Lower leg skin (tissue), 4 donors: ENCODE measurements around the gene LCLAT1. TPM values are rescaled to one million over a fixed set of nuclear protein-coding genes. Genes with fewer than 3 reads are reported as not detected.

ENCODE experiments used
- DNase-seq, 2 donors: peaks; one replicate each; pipeline ENCODE4 v3.0.0-alpha.2; 2019; ENCODE audit warnings: low spot score in 2 of 2
- H3K4me3 ChIP-seq: fragments of 200-600 bp; sonication (generic); 2 replicates; pipeline ENCODE4 v1.5.1; 2017; ENCODE audit warnings: mild to moderate bottlenecking, low read depth; ENCODE audit not compliant: poor library complexity, severe bottlenecking
- POLR2A ChIP-seq, 2 donors: fragments of 450-650 bp; IDR thresholded peaks; one replicate each; pipeline ENCODE4 v1.6.1; 2016 to 2017; ENCODE audit warnings: antibody characterized with exemption in 2 of 2, mild to moderate bottlenecking in 1 of 2, moderate library complexity in 1 of 2
- WGBS, 2 donors: methylation state at CpG; one replicate each; pipeline ENCODE4 v1.1.5; 2018; 5-methylcytosine and 5-hydroxymethylcytosine counted together
- intact Hi-C: fragments of 100-400 bp; cut with DNase I; formaldehyde crosslinking; loops from one replicate; pipeline ENCODE4 v1.15.0; 2023; ENCODE audit warnings: low total_unique reads
- total RNA-seq, 4 donors: library from RNA; depleted of rRNA; stranded (reverse); fragments of >200 nt; gene quantifications; one replicate each; pipeline ENCODE4 v1.1.0, GENCODE V29; 2016
- TF ChIP-seq, protein P1 (sequence below), 3 donors: fragments of 450-650 bp; IDR thresholded peaks; one replicate each; pipeline ENCODE4 v1.5.1; 2016; ENCODE audit warnings: antibody characterized with exemption in 3 of 3, mild to moderate bottlenecking in 3 of 3, moderate library complexity in 2 of 3

The LCLAT1 gene
- total RNA-seq, 4 donors from 2014 or later = 5.2 to 19.1 (median 12.0) TPM

DNA sequence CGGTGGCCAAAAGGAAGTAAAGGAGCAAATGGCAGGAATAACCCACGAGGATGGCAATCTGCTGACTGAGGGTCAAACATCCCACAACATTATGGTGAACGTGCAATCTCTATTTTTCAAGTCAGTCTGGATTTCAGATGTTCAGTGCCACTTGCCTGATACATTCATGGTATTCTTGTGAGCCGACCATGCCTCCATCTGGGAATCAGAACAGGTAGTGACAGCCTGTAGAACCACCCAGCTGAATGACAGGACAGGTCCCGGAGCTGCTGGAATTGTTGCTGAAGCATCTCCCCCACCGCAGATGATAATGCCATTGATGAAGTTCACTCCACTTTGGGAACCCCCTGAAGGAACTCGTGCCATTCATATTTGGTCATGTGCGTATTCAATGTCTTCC, 237.0 kb downstream of the LCLAT1 start:
- intact Hi-C loops = no loop called here
- no peak for DNase-seq
- H3K4me3 ChIP-seq = no peak overlapping the region
- TF ChIP-seq, protein P1, sequence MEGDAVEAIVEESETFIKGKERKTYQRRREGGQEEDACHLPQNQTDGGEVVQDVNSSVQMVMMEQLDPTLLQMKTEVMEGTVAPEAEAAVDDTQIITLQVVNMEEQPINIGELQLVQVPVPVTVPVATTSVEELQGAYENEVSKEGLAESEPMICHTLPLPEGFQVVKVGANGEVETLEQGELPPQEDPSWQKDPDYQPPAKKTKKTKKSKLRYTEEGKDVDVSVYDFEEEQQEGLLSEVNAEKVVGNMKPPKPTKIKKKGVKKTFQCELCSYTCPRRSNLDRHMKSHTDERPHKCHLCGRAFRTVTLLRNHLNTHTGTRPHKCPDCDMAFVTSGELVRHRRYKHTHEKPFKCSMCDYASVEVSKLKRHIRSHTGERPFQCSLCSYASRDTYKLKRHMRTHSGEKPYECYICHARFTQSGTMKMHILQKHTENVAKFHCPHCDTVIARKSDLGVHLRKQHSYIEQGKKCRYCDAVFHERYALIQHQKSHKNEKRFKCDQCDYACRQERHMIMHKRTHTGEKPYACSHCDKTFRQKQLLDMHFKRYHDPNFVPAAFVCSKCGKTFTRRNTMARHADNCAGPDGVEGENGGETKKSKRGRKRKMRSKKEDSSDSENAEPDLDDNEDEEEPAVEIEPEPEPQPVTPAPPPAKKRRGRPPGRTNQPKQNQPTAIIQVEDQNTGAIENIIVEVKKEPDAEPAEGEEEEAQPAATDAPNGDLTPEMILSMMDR (IDR thresholded peaks at IDR 0.05) = no peak
- no peak for TF ChIP-seq POLR2A (IDR thresholded peaks at IDR 0.05)
- 86 to 92% methylated on average over 8 of the region's 8 CpGs for WGBS, 2 donors

DNA sequence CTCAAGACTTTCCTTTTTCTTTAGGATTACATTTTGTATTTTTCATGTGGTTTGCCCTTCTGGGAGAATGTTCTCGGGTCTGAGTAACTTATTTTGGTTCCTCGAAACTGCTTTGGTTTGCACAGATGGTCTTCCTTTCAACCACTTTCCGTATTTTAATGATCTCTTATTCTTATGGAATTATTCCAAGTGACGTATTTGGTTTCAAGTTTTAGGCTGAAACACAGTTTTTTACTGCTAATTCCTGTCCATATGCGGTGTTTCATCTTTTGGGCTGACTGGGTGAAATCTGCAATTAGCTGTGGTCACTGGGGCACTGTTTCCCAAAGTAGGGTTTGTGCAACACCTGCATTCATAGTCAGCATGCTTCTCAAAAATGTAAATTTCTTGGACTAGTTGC, 237.5 kb downstream of the LCLAT1 start:
- intact Hi-C loops = no loop called here
- no peak overlapping the region for H3K4me3 ChIP-seq
- TF ChIP-seq POLR2A (IDR thresholded peaks at IDR 0.05) = no peak
- TF ChIP-seq, protein P1 (IDR thresholded peaks at IDR 0.05) = no peak
- 68 to 69% methylated on average over 5 of the region's 5 CpGs for WGBS, 2 donors
- no peak for DNase-seq

DNA sequence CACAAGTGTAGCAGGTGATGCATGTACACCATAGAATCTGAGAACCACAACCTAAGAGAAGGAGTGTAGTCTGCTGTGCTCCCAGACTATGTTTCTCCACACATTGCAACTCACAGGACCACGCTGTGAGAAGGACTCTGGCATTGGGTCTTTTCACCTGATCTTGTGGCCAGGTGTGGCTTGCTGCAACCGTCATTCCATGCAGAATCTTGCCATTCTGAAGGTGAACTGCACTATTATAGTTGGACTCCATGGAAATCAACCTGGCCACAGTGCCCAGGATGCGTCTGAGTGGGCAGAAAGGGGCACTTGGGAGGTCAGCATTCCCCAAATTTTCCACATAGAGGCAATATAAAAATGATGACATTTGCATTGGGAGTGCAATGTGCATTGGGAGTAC, 237.9 kb downstream of the LCLAT1 start:
- intact Hi-C loops = no loop called here
- DNase-seq = peak in 1 of 2 donors; percentile 63
- TF ChIP-seq, protein P1 (IDR thresholded peaks at IDR 0.05) = no peak
- TF ChIP-seq POLR2A (IDR thresholded peaks at IDR 0.05) = no peak
- H3K4me3 ChIP-seq = no peak overlapping the region
- WGBS, 2 donors = 90 to 96% methylated on average over 3 of the region's 3 CpGs

DNA sequence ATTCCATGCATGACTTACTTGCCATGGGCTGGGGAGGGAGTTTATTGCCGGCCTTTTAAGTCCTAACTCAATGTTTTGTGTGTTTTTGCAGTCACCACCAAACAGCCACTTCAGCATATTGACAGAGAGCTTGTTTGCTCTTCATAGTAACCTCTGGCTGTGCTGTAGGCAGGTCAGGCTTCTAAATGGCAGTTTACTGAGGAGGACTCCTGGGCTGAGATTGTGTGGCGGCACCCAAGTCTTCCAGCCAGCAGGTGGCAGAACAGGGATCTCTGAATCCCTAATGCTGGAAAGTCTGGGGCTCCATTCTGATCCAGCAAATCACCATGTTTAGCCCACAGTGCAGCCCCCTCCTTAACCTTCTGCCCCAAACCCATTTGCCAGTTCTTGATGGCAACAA, 239.0 kb downstream of the LCLAT1 start:
- no peak overlapping the region for H3K4me3 ChIP-seq
- DNase-seq = peak in 1 of 2 donors; percentile 4
- WGBS, 2 donors = 93 to 100% methylated on average over 2 of the region's 2 CpGs
- intact Hi-C loops = no loop called here
- TF ChIP-seq, protein P1 (IDR thresholded peaks at IDR 0.05) = no peak

DNA sequence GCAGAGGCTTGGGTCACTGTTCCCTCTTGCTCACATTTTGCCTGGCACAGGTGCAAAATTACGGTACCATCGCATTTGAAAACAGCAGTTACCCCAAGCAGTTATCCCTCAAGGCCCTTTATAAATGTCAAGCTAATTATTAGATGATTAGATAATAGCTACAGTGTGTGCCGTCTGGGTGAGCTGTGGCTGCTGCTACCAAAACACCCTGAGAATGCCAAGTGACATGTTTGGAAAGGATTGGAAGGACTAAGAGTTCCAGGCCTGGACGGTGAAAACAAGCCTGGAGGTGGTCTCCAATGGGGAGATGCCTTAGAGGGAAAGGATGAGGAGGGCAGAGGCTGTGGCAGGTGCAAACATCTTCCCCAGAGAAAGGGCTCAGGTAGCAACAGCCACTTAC, 239.6 kb downstream of the LCLAT1 start:
- peak; percentile 8 to 71 for DNase-seq
- intact Hi-C loops = no loop called here
- WGBS, 2 donors = 25 to 29% methylated on average over 4 of the region's 4 CpGs
- TF ChIP-seq, protein P1 (IDR thresholded peaks at IDR 0.05) = no peak
- no peak for TF ChIP-seq POLR2A (IDR thresholded peaks at IDR 0.05)
- no peak overlapping the region for H3K4me3 ChIP-seq

DNA sequence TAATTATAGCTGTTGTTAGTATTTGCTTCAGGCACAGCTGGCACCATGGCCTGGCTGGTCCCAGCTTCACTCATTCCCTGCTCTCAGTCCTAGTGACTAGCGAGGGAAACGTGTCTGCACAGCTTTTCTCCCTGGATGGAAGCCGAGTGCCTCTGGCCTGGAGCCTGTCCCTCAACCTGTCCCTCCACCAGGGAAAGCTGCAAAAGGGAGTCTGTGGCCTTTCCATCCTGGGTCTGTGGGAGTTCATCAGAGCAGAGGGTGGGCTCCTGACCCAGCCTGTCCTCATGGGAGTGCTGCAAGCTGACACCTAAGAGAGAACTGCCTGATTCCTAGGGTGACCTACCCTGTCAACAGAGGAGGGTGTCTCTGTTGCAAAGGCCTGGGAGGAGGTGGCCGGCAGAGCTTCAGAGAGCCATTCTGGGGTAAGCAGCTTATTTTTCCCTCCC, 241.9 kb downstream of the LCLAT1 start:
- peak in 1 of 2 donors; percentile 83 for DNase-seq
- intact Hi-C loops = no loop called here
- 47 to 53% methylated on average over 4 of the region's 4 CpGs for WGBS, 2 donors
- H3K4me3 ChIP-seq = no peak overlapping the region
- TF ChIP-seq POLR2A (IDR thresholded peaks at IDR 0.05) = no peak
- TF ChIP-seq, protein P1 (IDR thresholded peaks at IDR 0.05) = no peak
